HFF-Myc (cell line): ENCODE results near the gene NPR3.

Experiments
- DNase-seq: peaks from one replicate; pipeline ENCODE4 v3.0.0-alpha.2; 2011; ENCODE audit warnings: low read depth; ENCODE audit errors: extremely low read depth
- H3K4me3 ChIP-seq: replicated peaks from 2 replicates; pipeline ENCODE4 v1.5.1; 2011; ENCODE audit warnings: low read depth, mild to moderate bottlenecking, control low read depth, low read length
- TF ChIP-seq, protein P1 (sequence below): IDR thresholded peaks from 2 replicates; pipeline ENCODE4 v1.5.1; 2012; ENCODE audit warnings: mild to moderate bottlenecking, low read depth, low read length, control low read depth; ENCODE audit errors: missing control alignments

Gene NPR3

DNA sequence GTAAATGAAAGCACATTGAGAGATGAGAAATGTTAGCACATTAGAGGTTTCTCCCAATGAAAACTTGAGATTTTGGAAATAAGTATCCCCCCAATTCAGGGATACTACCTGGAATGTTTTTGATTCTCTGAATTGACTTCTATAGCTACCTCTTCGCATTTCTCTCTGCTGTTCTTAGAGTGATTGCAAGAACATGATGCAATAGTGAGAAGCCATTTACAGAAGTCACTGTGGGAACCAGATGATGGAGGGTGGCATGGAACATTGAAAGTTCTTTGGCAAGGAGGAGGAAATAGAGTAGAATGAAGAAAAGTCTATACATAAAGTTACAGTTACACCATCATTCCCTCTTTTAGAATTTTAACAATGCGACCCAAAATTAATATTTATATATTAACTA, 9.2 kb downstream of the NPR3 start:
- TF ChIP-seq, protein P1, sequence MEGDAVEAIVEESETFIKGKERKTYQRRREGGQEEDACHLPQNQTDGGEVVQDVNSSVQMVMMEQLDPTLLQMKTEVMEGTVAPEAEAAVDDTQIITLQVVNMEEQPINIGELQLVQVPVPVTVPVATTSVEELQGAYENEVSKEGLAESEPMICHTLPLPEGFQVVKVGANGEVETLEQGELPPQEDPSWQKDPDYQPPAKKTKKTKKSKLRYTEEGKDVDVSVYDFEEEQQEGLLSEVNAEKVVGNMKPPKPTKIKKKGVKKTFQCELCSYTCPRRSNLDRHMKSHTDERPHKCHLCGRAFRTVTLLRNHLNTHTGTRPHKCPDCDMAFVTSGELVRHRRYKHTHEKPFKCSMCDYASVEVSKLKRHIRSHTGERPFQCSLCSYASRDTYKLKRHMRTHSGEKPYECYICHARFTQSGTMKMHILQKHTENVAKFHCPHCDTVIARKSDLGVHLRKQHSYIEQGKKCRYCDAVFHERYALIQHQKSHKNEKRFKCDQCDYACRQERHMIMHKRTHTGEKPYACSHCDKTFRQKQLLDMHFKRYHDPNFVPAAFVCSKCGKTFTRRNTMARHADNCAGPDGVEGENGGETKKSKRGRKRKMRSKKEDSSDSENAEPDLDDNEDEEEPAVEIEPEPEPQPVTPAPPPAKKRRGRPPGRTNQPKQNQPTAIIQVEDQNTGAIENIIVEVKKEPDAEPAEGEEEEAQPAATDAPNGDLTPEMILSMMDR: no peak
- H3K4me3 ChIP-seq: no peak overlapping the region
- DNase-seq: no peak

DNA sequence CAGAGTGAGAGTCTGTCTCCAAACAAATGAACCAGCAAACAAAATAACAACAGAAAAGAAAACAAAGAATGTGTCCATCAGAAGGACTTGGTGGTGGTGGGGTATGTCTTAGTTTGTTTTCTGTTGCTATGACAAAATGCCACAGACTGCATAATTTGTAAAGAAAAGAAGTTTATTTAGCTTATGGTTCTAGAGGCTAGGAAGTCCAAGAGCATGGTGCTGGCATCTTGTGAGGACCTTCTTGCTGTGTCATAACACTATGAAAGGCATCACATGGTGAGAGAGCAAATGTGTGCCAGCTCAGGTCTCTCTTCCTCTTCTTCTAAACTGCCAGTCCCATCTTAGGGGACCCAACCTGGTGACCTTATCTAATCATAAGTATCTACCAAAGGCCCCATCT, 10.5 kb downstream of the NPR3 start:
- H3K4me3 ChIP-seq: no peak overlapping the region
- TF ChIP-seq, protein P1: no peak
- DNase-seq: no peak

DNA sequence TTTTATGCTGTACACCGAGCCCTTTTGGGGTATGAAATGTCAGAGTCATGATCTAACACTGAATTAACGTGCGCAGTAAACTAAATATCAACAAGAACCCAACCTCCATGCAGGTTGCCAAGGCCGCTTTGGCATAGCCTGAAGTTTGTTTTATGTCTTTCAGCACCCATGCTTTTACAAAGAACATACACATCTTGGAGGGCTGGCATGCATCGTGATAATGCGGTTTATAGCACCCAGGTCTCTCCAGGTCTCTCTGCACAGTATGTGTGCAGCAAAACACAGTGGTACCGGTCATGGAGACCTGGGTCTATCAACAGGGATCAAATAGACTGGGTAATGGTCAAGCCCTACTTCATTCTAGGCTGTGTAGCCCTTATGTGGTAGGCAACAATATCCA, 11.8 kb downstream of the NPR3 start:
- no peak for DNase-seq
- H3K4me3 ChIP-seq: no peak overlapping the region
- TF ChIP-seq, protein P1: no peak

DNA sequence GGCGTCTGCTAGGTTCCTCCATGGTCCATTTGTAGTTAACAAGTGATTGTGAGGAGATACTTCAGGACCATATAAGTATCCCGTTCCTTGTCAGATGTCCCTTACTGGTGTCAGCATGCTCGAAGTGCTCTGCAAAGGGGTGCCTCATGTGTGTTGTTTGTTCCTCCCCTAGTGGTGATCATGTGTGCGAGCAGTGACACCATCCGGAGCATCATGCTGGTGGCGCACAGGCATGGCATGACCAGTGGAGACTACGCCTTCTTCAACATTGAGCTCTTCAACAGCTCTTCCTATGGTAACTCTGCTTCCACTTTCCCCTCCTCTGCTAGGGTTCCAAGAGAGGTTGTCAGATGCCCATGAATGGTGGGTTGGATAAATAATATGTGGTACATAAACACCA, 13.4 kb downstream of the NPR3 start:
- no peak overlapping the region for H3K4me3 ChIP-seq
- DNase-seq: no peak
- TF ChIP-seq, protein P1: no peak

DNA sequence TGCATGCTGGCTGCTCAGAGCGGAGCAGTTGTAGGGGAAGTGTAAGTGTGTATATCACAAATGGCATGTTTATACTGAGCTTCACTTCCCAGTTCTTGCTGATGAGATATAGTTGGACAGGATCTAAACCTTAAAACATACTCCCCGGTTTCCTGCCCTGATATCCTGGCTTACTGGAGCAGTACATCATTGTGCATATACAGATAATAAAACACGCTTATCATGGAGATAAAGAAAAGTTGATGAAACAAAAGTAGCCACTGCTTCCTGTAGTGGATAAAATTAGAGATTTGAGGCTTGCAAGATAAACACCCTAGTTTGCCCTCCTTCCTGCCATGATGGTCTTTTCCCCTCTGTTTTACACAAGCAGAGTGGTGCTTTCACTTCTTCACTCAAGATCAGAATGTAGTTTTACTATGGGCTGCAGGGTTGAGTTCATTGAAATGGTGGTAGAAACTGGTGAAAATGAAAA, 15.0 kb downstream of the NPR3 start:
- no peak overlapping the region for H3K4me3 ChIP-seq
- TF ChIP-seq, protein P1: no peak
- no peak for DNase-seq

DNA sequence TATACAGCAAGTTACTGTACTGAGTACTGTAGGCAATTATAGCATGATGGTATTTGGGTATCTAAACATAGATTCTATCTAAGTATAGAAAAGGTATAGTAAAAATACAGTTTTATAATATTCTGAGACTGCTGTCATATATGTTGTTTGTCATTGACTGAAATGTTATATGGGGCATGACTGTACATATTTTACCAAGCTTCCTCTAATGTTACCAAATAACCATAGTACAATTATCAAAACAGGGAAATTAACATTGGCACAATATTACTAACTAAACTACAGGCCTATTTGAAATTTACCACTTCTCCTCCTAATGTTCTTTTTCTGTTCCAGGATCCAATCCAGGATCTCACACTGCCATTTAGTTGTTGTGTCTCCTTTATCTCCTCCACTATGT, 18.5 kb downstream of the NPR3 start:
- no peak for DNase-seq
- H3K4me3 ChIP-seq: no peak overlapping the region
- TF ChIP-seq, protein P1: no peak
